ENCODE results near the gene CLEC4C.

DNA sequence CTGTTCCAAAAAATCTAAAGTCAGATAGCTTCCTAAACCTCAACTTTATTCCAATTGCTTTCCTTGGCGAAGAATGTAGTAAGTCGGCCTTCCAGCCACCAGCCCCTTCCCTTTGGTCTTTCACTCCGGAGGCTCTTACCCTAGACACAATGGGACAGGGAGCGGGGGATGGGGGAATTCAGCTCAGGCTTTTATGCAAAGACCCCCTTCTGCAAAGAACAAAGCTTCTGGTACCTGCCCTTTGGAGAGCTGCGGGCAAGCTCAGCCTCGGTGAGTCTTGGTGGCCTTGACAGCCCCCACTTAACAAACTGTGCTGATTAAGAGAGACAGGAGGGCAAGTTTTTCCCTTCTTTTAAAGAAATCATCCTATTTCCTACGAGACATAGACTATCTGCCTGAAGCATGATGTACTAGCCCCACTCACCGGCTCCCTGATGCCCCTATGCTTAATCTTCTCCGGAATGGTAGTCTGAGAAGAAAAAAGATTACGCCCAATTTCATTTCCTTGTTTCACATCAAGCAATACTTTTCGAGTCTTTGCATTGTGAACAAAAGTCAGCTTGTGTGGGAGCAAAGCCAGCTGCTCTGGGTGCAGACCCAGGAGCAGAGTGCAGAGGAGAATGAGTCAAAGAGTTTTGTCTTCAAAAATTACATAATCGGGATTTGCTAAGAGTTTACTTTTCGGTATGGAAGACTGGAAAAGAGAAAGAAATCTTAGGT, 40.6 kb upstream of the CLEC4C start:
- no peak for TF ChIP-seq EZH2 (IDR thresholded peaks at IDR 0.05; ENCODE audit: low read length, missing control alignments)
- no peak for TF ChIP-seq CTCF (conservative IDR thresholded peaks at IDR 0.05 in 1 of 2, IDR thresholded peaks at IDR 0.05 in 1 of 2; ENCODE audit: low read depth in 1 of 2, low read length in 2 of 2)
